K562 (cell line): ENCODE data around the gene CRAT. TPM values are rescaled to one million over a fixed set of nuclear protein-coding genes. Genes with fewer than 3 reads are reported as not detected.

Experiments used
- CAMTA2 ChIP-seq: fragments of 250-450 bp; sonication (Bioruptor Pico); conservative IDR thresholded peaks from 2 replicates; pipeline ENCODE4 v1.5.1; 2022
- ESRRB ChIP-seq: fragments of 250-450 bp; sonication (Bioruptor Pico); IDR thresholded peaks from 2 replicates; pipeline ENCODE4 v1.5.0; 2020; ENCODE audit warnings: mild to moderate bottlenecking, moderate library complexity, borderline replicate concordance
- GMEB1 ChIP-seq: fragments of 250-450 bp; sonication (Bioruptor Pico); IDR thresholded peaks from 2 replicates; pipeline ENCODE4 v1.4.0; 2020; ENCODE audit warnings: mild to moderate bottlenecking
- NR2C2 ChIP-seq, 2 experiments: fragments of 200-800 bp in 1 of 2; sonication (Bioruptor generic) in 1 of 2; sonication (generic) in 1 of 2; formaldehyde crosslinking in 1 of 2; IDR thresholded peaks; 2 replicates each; pipeline versions ENCODE4 v1.6.1 to v1.8.0; 2016 to 2022; ENCODE audit warnings: mild to moderate bottlenecking in 1 of 2, missing compliant biosample characterization in 1 of 2, missing genetic modification characterization in 1 of 2, missing genetic modification reagents in 1 of 2
- RBBP5 ChIP-seq: fragments of 200-600 bp; sonication (generic); IDR thresholded peaks from 2 replicates; pipeline ENCODE4 v1.6.1; 2012; ENCODE audit warnings: borderline replicate concordance, mild to moderate bottlenecking, low read length, control low read depth, inconsistent platforms; ENCODE audit not compliant: insufficient read depth, poor library complexity, severe bottlenecking
- RBM39 ChIP-seq: fragments of 200-400 bp; formaldehyde crosslinking; optimal IDR thresholded peaks from 2 replicates; pipeline ENCODE3; 2018; ENCODE audit warnings: low read depth, low read length
- RCOR1 ChIP-seq, 2 experiments: IDR thresholded peaks; 2 replicates each; pipeline ENCODE4 v1.6.1; 2012; ENCODE audit warnings: low read depth in 2 of 2, low read length in 2 of 2, borderline replicate concordance in 1 of 2, improper control_type of control experiment in 1 of 2
- RNF219 ChIP-seq: fragments of 250-450 bp; sonication (Bioruptor Pico); IDR thresholded peaks from 2 replicates; pipeline ENCODE4 v1.5.0; 2022; ENCODE audit warnings: mild to moderate bottlenecking
- ZBTB7A ChIP-seq: IDR thresholded peaks from 2 replicates; pipeline ENCODE4 v1.6.1; 2011; ENCODE audit warnings: low read depth, mild to moderate bottlenecking, low read length, moderate library complexity, borderline replicate concordance; ENCODE audit not compliant: control insufficient read depth
- ZEB2 ChIP-seq: fragments of 450-650 bp; IDR thresholded peaks from 2 replicates; pipeline ENCODE4 v1.6.1; 2016
- ZKSCAN1 ChIP-seq: fragments of 150-350 bp; IDR thresholded peaks from 2 replicates; pipeline ENCODE4 v1.6.1; 2016; ENCODE audit warnings: low read depth, low read length
- ZNF184 ChIP-seq: sonication (generic); formaldehyde crosslinking; IDR thresholded peaks from 2 replicates; pipeline ENCODE4 v1.5.0; 2020; ENCODE audit warnings: missing genetic modification reagents
- polyA plus RNA-seq, 8 experiments: library from polyadenylated mRNA; depleted of rRNA in 4 of 8; stranded (reverse) in 5 of 8; unstranded in 3 of 8; fragments of >200 nt; fragmentation: Nextera tagmentation in 2 of 8; fragmentation: Illumina TruSeq in 1 of 8; extraction: Ambion mirVana in 2 of 8; extraction: Trizol in 1 of 8; gene quantifications; 2 replicates each; pipeline versions ENCODE4 v1.2.1 to v1.2.3, GENCODE V29; 2011 to 2014; ENCODE audit warnings: inconsistent platforms in 1 of 8, missing spikeins in 1 of 8
- total RNA-seq, 7 experiments: library from RNA; depleted of rRNA in 6 of 7; stranded (reverse); fragments of >200 nt in 6 of 7; fragmentation: Illumina TruSeq in 2 of 7; extraction: Trizol in 2 of 7; gene quantifications; 2 replicates each; pipeline versions ENCODE4 v1.2.1 to v1.2.3, GENCODE V29; 2011 to 2021; ENCODE audit warnings: low replicate concordance in 1 of 7
- TF ChIP-seq, protein P1 (sequence below): fragments of 200-600 bp; sonication (generic); IDR thresholded peaks from one replicate; pipeline ENCODE4 v1.6.1; 2012; ENCODE audit warnings: mild to moderate bottlenecking, low read depth, low read length, inconsistent platforms

Gene CRAT
- total and polyA plus RNA-seq, 9 of the 15 experiments (the other 6 are each of a cell fraction or from before 2014, with no cell fraction given) = 0.20 to 13.8 (median 5.4) TPM

GRCh38 chr9:129139993-129140396 is 29.4 kb upstream of the CRAT start (continued):
- TF ChIP-seq RCOR1 (IDR thresholded peaks at IDR 0.05; ENCODE audit: borderline replicate concordance in 1 of 2, low read depth in 2 of 2, low read length in 2 of 2) (peak in 1 of 2 experiments; percentile 69; a peak in 1 of 4 replicates), ZKSCAN1 (no peak), ESRRB (CRISPR knock-in tag) (no peak), RNF219 (CRISPR knock-in tag) (no peak), RBM39 (no peak), CAMTA2 (no peak), NR2C2 (CRISPR knock-in tag; IDR thresholded peaks at IDR 0.05) (no peak), NR2C2 (tag; IDR thresholded peaks at IDR 0.05) (peak; percentile 76), ZBTB7A (0 out of 2 replicates have a peak, but pooled peaks have one; percentile 38), RBBP5 (peak; percentile 30), ZEB2 (no peak), GMEB1 (CRISPR knock-in tag) (no peak), ZNF184 (CRISPR knock-in tag) (no peak)
- TF ChIP-seq, protein P1, sequence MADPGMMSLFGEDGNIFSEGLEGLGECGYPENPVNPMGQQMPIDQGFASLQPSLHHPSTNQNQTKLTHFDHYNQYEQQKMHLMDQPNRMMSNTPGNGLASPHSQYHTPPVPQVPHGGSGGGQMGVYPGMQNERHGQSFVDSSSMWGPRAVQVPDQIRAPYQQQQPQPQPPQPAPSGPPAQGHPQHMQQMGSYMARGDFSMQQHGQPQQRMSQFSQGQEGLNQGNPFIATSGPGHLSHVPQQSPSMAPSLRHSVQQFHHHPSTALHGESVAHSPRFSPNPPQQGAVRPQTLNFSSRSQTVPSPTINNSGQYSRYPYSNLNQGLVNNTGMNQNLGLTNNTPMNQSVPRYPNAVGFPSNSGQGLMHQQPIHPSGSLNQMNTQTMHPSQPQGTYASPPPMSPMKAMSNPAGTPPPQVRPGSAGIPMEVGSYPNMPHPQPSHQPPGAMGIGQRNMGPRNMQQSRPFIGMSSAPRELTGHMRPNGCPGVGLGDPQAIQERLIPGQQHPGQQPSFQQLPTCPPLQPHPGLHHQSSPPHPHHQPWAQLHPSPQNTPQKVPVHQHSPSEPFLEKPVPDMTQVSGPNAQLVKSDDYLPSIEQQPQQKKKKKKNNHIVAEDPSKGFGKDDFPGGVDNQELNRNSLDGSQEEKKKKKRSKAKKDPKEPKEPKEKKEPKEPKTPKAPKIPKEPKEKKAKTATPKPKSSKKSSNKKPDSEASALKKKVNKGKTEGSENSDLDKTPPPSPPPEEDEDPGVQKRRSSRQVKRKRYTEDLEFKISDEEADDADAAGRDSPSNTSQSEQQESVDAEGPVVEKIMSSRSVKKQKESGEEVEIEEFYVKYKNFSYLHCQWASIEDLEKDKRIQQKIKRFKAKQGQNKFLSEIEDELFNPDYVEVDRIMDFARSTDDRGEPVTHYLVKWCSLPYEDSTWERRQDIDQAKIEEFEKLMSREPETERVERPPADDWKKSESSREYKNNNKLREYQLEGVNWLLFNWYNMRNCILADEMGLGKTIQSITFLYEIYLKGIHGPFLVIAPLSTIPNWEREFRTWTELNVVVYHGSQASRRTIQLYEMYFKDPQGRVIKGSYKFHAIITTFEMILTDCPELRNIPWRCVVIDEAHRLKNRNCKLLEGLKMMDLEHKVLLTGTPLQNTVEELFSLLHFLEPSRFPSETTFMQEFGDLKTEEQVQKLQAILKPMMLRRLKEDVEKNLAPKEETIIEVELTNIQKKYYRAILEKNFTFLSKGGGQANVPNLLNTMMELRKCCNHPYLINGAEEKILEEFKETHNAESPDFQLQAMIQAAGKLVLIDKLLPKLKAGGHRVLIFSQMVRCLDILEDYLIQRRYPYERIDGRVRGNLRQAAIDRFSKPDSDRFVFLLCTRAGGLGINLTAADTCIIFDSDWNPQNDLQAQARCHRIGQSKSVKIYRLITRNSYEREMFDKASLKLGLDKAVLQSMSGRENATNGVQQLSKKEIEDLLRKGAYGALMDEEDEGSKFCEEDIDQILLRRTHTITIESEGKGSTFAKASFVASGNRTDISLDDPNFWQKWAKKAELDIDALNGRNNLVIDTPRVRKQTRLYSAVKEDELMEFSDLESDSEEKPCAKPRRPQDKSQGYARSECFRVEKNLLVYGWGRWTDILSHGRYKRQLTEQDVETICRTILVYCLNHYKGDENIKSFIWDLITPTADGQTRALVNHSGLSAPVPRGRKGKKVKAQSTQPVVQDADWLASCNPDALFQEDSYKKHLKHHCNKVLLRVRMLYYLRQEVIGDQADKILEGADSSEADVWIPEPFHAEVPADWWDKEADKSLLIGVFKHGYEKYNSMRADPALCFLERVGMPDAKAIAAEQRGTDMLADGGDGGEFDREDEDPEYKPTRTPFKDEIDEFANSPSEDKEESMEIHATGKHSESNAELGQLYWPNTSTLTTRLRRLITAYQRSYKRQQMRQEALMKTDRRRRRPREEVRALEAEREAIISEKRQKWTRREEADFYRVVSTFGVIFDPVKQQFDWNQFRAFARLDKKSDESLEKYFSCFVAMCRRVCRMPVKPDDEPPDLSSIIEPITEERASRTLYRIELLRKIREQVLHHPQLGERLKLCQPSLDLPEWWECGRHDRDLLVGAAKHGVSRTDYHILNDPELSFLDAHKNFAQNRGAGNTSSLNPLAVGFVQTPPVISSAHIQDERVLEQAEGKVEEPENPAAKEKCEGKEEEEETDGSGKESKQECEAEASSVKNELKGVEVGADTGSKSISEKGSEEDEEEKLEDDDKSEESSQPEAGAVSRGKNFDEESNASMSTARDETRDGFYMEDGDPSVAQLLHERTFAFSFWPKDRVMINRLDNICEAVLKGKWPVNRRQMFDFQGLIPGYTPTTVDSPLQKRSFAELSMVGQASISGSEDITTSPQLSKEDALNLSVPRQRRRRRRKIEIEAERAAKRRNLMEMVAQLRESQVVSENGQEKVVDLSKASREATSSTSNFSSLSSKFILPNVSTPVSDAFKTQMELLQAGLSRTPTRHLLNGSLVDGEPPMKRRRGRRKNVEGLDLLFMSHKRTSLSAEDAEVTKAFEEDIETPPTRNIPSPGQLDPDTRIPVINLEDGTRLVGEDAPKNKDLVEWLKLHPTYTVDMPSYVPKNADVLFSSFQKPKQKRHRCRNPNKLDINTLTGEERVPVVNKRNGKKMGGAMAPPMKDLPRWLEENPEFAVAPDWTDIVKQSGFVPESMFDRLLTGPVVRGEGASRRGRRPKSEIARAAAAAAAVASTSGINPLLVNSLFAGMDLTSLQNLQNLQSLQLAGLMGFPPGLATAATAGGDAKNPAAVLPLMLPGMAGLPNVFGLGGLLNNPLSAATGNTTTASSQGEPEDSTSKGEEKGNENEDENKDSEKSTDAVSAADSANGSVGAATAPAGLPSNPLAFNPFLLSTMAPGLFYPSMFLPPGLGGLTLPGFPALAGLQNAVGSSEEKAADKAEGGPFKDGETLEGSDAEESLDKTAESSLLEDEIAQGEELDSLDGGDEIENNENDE = no peak
